ENCODE results near the gene NFIA.
A peak's percentile ranks its signal among the peaks of the same experiment; 100 is the strongest.

The NFIA gene

DNA sequence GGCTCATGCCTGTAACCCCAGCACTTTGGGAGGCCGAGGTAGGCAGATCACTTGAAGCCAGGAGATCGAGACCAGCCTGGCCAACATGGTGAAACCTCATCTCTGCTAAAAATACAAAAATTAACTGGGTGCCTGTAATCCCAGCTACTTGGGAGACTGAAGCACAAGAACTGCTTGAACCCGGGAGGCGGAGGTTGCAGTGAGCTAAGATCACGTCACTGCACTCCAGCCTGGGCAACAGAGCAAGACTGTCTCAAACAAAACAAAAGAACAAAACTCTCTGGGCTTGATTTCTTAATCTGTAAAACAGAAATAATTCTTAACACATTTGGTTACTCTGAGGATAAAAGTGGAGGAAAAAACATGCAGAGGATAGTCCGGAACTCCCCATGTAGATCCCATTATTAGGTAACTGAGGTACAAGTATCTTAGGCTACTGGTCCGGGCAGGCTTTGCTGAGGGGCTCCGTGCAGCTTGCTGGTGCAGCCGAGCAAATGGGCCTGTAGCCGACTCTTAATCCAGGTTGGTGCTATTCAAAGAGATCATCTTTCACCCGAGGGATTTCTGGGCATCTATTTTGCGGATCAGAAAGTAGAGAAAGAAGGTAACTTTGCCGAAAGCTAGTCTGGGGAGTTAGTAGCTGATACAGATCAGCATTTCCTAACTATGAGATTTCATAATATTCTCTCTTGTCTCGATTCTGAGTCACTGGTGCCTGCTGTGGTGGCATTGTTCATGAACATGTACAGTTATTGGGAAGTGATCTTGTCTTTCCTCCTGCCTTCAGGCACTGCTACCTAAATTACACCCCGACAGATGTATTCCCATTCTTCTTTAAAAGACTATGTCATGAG is 56.8 kb downstream of the NFIA start (continued):
- no peak for TF ChIP-seq ZNF558 (tag by site-specific recombination; IDR thresholded peaks at IDR 0.05)
- TF ChIP-seq ZNF571 (tag by site-specific recombination; IDR thresholded peaks at IDR 0.05): no peak
- no peak for TF ChIP-seq ZNF221 (tag by site-specific recombination; IDR thresholded peaks at IDR 0.05; ENCODE audit: borderline replicate concordance)
- no peak for TF ChIP-seq REPIN1 (tag by site-specific recombination; IDR thresholded peaks at IDR 0.05; ENCODE audit: low read depth)
- no peak for TF ChIP-seq ZNF211 (tag by site-specific recombination; IDR thresholded peaks at IDR 0.05; ENCODE audit: low read depth)
- no peak for TF ChIP-seq ZNF529 (tag by site-specific recombination; IDR thresholded peaks at IDR 0.05; ENCODE audit: insufficient replicate concordance)
- no peak for TF ChIP-seq SP2 (tag by site-specific recombination; IDR thresholded peaks at IDR 0.05)
- no peak for TF ChIP-seq ZNF169 (tag by site-specific recombination; IDR thresholded peaks at IDR 0.05)
- peak; percentile 69 for TF ChIP-seq ZNF660 (tag by site-specific recombination; IDR thresholded peaks at IDR 0.05)
- peak; percentile 22; the same call in 1 of the 2 replicates for TF ChIP-seq ZNF394 (tag by site-specific recombination; IDR thresholded peaks at IDR 0.05; ENCODE audit: borderline replicate concordance)
- TF ChIP-seq ZNF24 (tag by site-specific recombination; IDR thresholded peaks at IDR 0.05): no peak
- peak; percentile 53; the same call in 1 of the 2 replicates for TF ChIP-seq INSM2 (tag by site-specific recombination; IDR thresholded peaks at IDR 0.05)
- no peak for TF ChIP-seq ZNF280C (tag by site-specific recombination; IDR thresholded peaks at IDR 0.05)
- no peak for TF ChIP-seq RBAK (tag by site-specific recombination; IDR thresholded peaks at IDR 0.05)
- no peak for TF ChIP-seq ZNF548 (tag by site-specific recombination; IDR thresholded peaks at IDR 0.05)
- TF ChIP-seq EGR2 (tag by site-specific recombination; IDR thresholded peaks at IDR 0.05; ENCODE audit: low read depth): no peak
- no peak for TF ChIP-seq ZNF37A (tag by site-specific recombination; IDR thresholded peaks at IDR 0.05)
- no peak for TF ChIP-seq TCF7L2 (IDR thresholded peaks at IDR 0.05; ENCODE audit: borderline replicate concordance, low read depth, low read length)
- TF ChIP-seq FEZF1 (tag by site-specific recombination; IDR thresholded peaks at IDR 0.05): no peak
- TF ChIP-seq ZNF223 (tag by site-specific recombination; IDR thresholded peaks at IDR 0.05): no peak
- no peak for TF ChIP-seq ZNF175 (tag by site-specific recombination; IDR thresholded peaks at IDR 0.05)
- TF ChIP-seq ZNF311 (tag by site-specific recombination; IDR thresholded peaks at IDR 0.05; ENCODE audit: borderline replicate concordance): no peak
- TF ChIP-seq ZBTB8A (tag by site-specific recombination; IDR thresholded peaks at IDR 0.05): no peak
- TF ChIP-seq ZNF621 (tag by site-specific recombination; IDR thresholded peaks at IDR 0.05): no peak
- TF ChIP-seq ZFP41 (tag by site-specific recombination; IDR thresholded peaks at IDR 0.05; ENCODE audit: borderline replicate concordance): no peak
- no peak for TF ChIP-seq ZNF768 (tag by site-specific recombination; IDR thresholded peaks at IDR 0.05)
- no peak for TF ChIP-seq ZNF549 (tag by site-specific recombination; IDR thresholded peaks at IDR 0.05)
- TF ChIP-seq ZSCAN23 (tag by site-specific recombination; IDR thresholded peaks at IDR 0.05): no peak
- TF ChIP-seq, protein P1, sequence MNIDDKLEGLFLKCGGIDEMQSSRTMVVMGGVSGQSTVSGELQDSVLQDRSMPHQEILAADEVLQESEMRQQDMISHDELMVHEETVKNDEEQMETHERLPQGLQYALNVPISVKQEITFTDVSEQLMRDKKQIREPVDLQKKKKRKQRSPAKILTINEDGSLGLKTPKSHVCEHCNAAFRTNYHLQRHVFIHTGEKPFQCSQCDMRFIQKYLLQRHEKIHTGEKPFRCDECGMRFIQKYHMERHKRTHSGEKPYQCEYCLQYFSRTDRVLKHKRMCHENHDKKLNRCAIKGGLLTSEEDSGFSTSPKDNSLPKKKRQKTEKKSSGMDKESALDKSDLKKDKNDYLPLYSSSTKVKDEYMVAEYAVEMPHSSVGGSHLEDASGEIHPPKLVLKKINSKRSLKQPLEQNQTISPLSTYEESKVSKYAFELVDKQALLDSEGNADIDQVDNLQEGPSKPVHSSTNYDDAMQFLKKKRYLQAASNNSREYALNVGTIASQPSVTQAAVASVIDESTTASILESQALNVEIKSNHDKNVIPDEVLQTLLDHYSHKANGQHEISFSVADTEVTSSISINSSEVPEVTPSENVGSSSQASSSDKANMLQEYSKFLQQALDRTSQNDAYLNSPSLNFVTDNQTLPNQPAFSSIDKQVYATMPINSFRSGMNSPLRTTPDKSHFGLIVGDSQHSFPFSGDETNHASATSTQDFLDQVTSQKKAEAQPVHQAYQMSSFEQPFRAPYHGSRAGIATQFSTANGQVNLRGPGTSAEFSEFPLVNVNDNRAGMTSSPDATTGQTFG (tag by site-specific recombination; IDR thresholded peaks at IDR 0.05; ENCODE audit: borderline replicate concordance): no peak
- TF ChIP-seq, protein P2, sequence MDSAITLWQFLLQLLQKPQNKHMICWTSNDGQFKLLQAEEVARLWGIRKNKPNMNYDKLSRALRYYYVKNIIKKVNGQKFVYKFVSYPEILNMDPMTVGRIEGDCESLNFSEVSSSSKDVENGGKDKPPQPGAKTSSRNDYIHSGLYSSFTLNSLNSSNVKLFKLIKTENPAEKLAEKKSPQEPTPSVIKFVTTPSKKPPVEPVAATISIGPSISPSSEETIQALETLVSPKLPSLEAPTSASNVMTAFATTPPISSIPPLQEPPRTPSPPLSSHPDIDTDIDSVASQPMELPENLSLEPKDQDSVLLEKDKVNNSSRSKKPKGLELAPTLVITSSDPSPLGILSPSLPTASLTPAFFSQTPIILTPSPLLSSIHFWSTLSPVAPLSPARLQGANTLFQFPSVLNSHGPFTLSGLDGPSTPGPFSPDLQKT (IDR thresholded peaks at IDR 0.05; ENCODE audit: borderline replicate concordance, low read depth, low read length): no peak
- no peak for TF ChIP-seq ZNF10 (tag by site-specific recombination; IDR thresholded peaks at IDR 0.05)

Measured in HEK293 (cell line).